Neural crest cell (in vitro differentiated cells): ENCODE measurements around the gene MCF2L. TPM values are rescaled to one million over a fixed set of nuclear protein-coding genes. Genes with fewer than 3 reads are reported as not detected.

ENCODE experiments used
- DNase-seq: peaks from one replicate; pipeline ENCODE4 v3.0.0; 2021; ENCODE audit warnings: low read depth, mixed read lengths, low spot score
- H3K27ac Mint-ChIP-seq: one replicate; pipeline ENCODE4 v1.8.0; 2021; ENCODE audit warnings: mild to moderate bottlenecking, mixed read lengths; ENCODE audit not compliant: unreplicated experiment
- H3K27me3 Mint-ChIP-seq: 2 replicates; pipeline ENCODE4 v1.8.0; 2021; ENCODE audit warnings: low read depth, mild to moderate bottlenecking, mixed read lengths
- H3K36me3 Mint-ChIP-seq: 2 replicates; pipeline ENCODE4 v1.8.0; 2021; ENCODE audit warnings: low read depth, mild to moderate bottlenecking, mixed read lengths
- H3K4me1 Mint-ChIP-seq: 2 replicates; pipeline ENCODE4 v1.8.0; 2021; ENCODE audit warnings: mixed read lengths
- H3K4me3 Mint-ChIP-seq: one replicate; pipeline ENCODE4 v1.8.0; 2021; ENCODE audit warnings: mild to moderate bottlenecking, mixed read lengths
- H3K9me3 Mint-ChIP-seq: 2 replicates; pipeline ENCODE4 v1.8.0; 2021; ENCODE audit warnings: mixed read lengths
- total RNA-seq: library from RNA; stranded (reverse); gene quantifications from 2 replicates; pipeline ENCODE4 v1.2.1, GENCODE V29; 2021
- TF ChIP-seq, protein P1 (sequence below): fragments of 200-600 bp; sonication (generic); conservative IDR thresholded peaks from 2 replicates; pipeline ENCODE4 v1.5.0; 2021; ENCODE audit warnings: antibody characterized with exemption, mild to moderate bottlenecking

Gene MCF2L
- total RNA-seq, 1 donor from 2014 or later, result 59.9 TPM

DNA sequence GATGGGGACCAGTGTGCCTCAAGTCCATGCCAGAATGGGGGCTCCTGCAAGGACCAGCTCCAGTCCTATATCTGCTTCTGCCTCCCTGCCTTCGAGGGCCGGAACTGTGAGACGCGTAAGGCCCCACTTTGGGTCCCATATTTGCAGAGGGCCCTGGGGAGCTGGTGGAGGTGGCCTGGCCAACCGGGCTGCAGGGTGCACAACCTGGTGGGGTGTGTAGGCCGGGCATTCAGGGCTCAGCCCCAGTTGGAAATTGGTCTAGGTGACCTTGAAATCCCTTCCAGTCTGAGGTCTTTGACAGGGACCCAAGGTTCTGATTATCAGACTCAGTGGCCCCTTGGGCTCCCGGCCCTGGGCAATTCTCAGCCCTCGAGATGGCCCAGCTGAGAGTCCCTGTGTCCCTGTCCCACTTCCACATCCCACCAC, 144.8 kb downstream of the MCF2L start:
- no peak overlapping the region for H3K4me3 Mint-ChIP-seq
- H3K27ac Mint-ChIP-seq, result no peak overlapping the region
- no peaks in the 10 kb centered on the region for H3K9me3 Mint-ChIP-seq
- DNase-seq, result no peak
- H3K36me3 Mint-ChIP-seq, result no peaks in the 10 kb centered on the region
- H3K4me1 Mint-ChIP-seq, result no peaks in the 10 kb centered on the region
- TF ChIP-seq, protein P1, sequence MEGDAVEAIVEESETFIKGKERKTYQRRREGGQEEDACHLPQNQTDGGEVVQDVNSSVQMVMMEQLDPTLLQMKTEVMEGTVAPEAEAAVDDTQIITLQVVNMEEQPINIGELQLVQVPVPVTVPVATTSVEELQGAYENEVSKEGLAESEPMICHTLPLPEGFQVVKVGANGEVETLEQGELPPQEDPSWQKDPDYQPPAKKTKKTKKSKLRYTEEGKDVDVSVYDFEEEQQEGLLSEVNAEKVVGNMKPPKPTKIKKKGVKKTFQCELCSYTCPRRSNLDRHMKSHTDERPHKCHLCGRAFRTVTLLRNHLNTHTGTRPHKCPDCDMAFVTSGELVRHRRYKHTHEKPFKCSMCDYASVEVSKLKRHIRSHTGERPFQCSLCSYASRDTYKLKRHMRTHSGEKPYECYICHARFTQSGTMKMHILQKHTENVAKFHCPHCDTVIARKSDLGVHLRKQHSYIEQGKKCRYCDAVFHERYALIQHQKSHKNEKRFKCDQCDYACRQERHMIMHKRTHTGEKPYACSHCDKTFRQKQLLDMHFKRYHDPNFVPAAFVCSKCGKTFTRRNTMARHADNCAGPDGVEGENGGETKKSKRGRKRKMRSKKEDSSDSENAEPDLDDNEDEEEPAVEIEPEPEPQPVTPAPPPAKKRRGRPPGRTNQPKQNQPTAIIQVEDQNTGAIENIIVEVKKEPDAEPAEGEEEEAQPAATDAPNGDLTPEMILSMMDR, result no peak
- peaks cover 18% of the 10 kb centered on the region for H3K27me3 Mint-ChIP-seq

DNA sequence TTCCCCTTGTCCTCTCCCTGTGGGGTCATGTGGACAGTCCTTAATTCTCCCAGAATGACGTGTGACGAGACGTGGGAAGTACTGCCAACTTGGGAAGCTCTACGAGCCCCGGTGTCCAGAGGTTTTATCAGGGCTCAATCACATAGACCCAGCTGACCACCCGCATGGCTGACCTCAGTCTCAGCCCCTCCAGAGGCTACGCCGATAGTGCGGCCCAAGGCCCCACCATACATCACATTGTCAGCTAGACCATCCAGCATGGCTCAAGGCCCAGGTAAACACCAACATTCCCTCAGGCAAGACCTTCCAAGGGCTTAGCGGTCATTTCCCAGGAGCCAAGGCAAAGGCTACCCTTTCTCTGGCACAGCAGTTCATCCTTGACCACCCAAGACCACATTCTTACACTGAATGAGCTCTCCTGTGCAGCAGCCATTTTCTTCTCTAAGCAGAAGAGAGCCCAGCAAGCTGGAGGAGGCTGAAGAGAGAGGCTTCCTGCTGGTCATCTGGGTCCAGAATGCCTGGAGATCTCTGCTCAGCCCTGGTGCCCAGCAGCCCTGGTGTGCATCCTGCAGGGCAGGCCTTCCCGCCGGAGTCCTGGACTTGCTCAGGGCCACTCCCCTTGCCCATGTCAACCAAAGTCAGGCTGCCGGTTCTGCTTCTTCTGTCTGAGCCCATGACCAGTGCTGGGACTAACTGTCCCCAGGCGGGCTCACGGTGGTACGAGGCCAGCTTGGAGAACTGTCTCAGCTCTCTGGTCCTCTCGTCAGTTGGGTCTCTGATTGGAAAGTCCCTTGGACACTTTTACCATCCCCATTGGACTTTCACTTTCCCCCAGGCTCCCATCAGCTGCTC, 145.7 kb downstream of the MCF2L start:
- TF ChIP-seq, protein P1, result no peak
- H3K4me3 Mint-ChIP-seq, result no peak overlapping the region
- no peaks in the 10 kb centered on the region for H3K9me3 Mint-ChIP-seq
- H3K27me3 Mint-ChIP-seq, result peaks cover 13% of the 10 kb centered on the region
- H3K4me1 Mint-ChIP-seq, result no peaks in the 10 kb centered on the region
- H3K27ac Mint-ChIP-seq, result no peak overlapping the region
- DNase-seq, result no peak
- H3K36me3 Mint-ChIP-seq, result no peaks in the 10 kb centered on the region

DNA sequence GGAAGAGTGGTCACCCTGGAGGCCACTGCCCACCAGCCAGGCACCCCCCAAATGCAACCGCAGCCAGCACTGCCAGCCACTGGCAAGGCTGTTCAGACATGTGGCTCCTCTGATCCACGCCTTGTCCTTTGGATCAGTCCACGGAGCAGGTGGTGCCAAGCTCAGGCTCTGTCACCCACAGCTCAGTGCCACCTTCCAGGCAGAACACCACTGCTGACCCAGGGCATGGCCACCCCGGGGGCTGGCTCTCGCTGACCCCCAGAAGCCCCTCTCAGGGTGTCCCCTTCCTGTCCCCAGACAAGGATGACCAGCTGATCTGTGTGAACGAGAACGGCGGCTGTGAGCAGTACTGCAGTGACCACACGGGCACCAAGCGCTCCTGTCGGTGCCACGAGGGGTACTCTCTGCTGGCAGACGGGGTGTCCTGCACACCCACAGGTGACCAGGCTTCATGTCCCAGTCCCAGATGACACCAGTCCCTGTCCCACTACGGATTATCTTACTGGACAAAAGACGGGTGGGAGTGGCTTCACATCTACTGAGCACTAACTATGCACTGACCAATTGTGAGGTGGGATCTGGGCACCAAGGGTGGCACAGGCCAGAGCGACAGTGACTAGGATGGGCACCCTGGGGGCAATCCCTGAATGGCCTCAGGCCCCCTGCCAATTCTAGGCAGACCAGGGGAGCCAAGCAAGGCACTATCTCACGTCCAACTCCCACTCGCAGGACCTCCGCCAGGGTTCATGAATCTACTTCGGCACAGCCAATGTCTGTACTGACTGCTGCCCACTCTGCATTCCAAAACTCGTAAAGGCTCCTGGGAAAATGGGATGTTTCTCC, 146.6 kb downstream of the MCF2L start:
- DNase-seq, result no peak
- Mint-ChIP-seq H3K9me3 (no peaks in the 10 kb centered on the region), H3K4me1 (no peaks in the 10 kb centered on the region), H3K27me3 (peaks cover 11% of the 10 kb centered on the region), H3K4me3 (no peak overlapping the region), H3K27ac (peak overlapping the region; percentile 27), H3K36me3 (no peaks in the 10 kb centered on the region)
- TF ChIP-seq, protein P1, result no peak

DNA sequence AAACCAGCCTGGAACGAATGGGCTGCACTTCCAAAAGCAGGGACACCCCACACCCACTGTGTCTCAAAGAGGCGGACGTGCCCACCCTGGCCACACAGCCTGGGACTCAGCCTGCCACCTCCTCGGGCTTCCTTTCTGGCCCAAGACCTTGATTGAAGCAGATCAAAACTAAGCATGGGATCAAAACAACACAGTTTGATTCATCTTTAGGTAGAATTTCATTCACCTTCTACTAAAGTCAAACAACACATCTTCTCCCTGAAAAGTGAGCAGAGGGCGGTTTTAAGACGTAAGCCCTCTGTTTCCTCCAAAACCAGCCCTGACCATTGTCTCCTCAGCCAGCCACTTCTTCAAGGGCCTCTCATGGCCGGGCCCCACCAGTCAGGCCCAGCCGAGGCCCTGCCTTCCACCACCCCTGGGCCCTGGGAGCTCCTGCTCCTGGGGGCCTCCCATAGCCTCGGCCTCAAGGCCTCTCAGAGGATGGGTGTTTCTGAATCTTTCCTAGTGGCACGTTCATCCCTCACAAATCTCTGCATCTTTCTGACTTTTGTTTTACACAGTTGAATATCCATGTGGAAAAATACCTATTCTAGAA, 147.3 kb downstream of the MCF2L start:
- TF ChIP-seq, protein P1, result no peak
- no peak for DNase-seq
- Mint-ChIP-seq H3K4me1 (no peaks in the 10 kb centered on the region), H3K36me3 (no peaks in the 10 kb centered on the region), H3K27ac (peak overlapping the region; percentile 27), H3K4me3 (no peak overlapping the region), H3K27me3 (peaks cover 6% of the 10 kb centered on the region), H3K9me3 (no peaks in the 10 kb centered on the region)

DNA sequence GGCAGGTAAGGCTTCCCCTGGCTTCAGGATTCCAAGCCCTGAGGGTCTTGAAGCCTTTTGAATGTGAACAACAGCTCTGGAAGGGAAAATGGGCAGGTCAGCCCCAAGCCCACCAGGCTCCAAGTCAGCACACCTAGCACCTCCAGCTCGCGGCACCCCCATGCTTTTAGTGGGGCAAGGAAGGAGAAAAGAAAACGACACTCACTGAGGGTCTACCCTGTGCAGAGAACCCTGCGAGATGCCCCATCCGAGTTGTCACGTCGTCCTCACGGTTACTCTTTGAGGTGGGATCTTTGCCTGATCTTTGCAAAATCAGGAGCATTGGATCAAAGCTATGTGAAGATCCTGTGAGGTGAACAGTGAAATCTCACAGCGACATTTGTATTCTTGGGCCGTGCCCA, 147.9 kb downstream of the MCF2L start:
- no peak overlapping the region for H3K4me3 Mint-ChIP-seq
- H3K9me3 Mint-ChIP-seq, result no peaks in the 10 kb centered on the region
- no peaks in the 10 kb centered on the region for H3K4me1 Mint-ChIP-seq
- DNase-seq, result no peak
- TF ChIP-seq, protein P1, result no peak
- H3K27me3 Mint-ChIP-seq, result peaks cover 6% of the 10 kb centered on the region
- no peak overlapping the region for H3K27ac Mint-ChIP-seq
- H3K36me3 Mint-ChIP-seq, result no peaks in the 10 kb centered on the region
